HCT116 (cell line): ENCODE data around the gene LHPP.

Experiments used
- ATF3 ChIP-seq: IDR thresholded peaks from 2 replicates; pipeline ENCODE4 v1.6.1; 2012
- CTCF ChIP-seq, 3 experiments: fragments of 200-600 bp in 1 of 3; sonication (generic) in 1 of 3; IDR thresholded peaks in 2 of 3; conservative IDR thresholded peaks in 1 of 3; 2 replicates each; pipeline ENCODE4 v1.5.1; 2012 to 2017; ENCODE audit warnings: low read depth in 2 of 3, low read length in 2 of 3, antibody characterized with exemption in 1 of 3, borderline replicate concordance in 1 of 3, control low read depth in 1 of 3, mild to moderate bottlenecking in 1 of 3, mixed read lengths in 1 of 3, mixed run types in 1 of 3, moderate library complexity in 1 of 3; ENCODE audit not compliant: insufficient read depth in 1 of 3
- JUND ChIP-seq: IDR thresholded peaks from 2 replicates; pipeline ENCODE4 v1.6.1; 2012
- POLR2A ChIP-seq: IDR thresholded peaks from 2 replicates; pipeline ENCODE4 v1.7.0; 2011; ENCODE audit warnings: borderline replicate concordance; ENCODE audit not compliant: insufficient read depth, insufficient read length; ENCODE audit errors: extremely low read depth
- POLR2AphosphoS5 ChIP-seq: IDR thresholded peaks from 2 replicates; pipeline ENCODE4 v1.6.1; 2011; ENCODE audit warnings: mild to moderate bottlenecking, low read depth, low read length, moderate library complexity

- no peak for TF ChIP-seq CTCF (IDR thresholded peaks at IDR 0.05 in 2 of 3, conservative IDR thresholded peaks at IDR 0.05 in 1 of 3; ENCODE audit: borderline replicate concordance in 1 of 3, insufficient read depth in 1 of 3, low read depth in 2 of 3, low read length in 2 of 3)
- TF ChIP-seq POLR2A = no peak
- TF ChIP-seq POLR2AphosphoS5 = no peak
- TF ChIP-seq ATF3 = no peak
- no peak for TF ChIP-seq JUND
Observed at GRCh38 chr10:124640538-124641231, 179.1 kb downstream of the LHPP start.
